Stimulated activated CD4-positive, alpha-beta T cell treated with anti-CD3 and anti-CD28 coated beads, Interleukin-15, amount 100 ng/mL, for 24 hours (primary cell): ENCODE results near the gene PCYT1A.
"Not testable (repeated sequence)": the region's sequence is repeated elsewhere in the genome, so short reads cannot be mapped to it uniquely, and the experiment has no call there.

ENCODE experiments used
- DNase-seq: peaks from one replicate; pipeline ENCODE4 v3.0.0-alpha.2; 2020

PCYT1A gene

DNA sequence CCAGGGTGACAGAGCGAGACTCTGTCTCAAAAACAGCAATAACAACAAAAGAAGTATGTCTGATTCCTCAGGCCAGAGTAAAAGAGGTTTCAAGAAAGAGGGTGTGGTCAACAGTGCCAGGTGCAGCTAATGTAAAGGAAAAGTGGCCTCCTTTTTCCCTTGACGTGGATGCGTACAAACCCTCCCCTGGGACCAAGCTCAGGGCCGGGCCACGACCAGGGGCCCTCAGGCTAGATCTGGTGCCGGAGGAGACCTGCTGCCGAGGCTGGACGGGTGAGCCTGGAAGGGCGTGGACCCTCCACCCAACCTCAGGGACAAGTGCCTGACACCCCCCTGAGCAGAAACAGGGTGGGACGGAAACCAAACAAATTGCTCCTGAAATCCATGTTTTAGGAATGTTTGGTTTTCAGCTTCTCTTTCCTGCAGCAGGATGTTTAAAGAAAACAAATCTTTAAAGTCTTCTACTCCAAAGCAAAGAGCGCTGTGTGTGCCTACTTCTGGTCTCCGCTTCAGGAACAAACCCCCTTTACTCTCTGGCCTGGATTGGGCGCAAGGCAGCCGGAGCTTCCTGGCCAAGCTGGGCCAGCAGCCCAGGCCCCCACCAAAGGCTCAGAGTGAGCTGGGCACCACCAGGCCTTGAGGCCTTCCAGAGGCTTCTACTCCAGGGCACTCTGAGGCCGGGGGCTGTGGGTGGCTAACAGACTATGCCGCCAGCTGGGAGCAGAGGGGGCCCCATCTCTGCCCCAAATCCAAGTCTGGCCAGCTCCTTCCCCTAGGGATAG, 97.8 kb downstream of the PCYT1A start:
- DNase-seq: no peak

GRCh38 chr3:196186651-196187573, 100.6 kb downstream of the PCYT1A start:
- DNase-seq: no peak

- no peak for DNase-seq
Measured at GRCh38 chr3:196184881-196185280, 102.6 kb downstream of the PCYT1A start.

GRCh38 chr3:196184169-196184432, 103.4 kb downstream of the PCYT1A start:
- DNase-seq: not testable (repeated sequence)

GRCh38 chr3:196181127-196181546, 106.4 kb downstream of the PCYT1A start:
- peak; percentile 19 for DNase-seq

- DNase-seq: no peak
Measured at GRCh38 chr3:196180346-196180745, 107.2 kb downstream of the PCYT1A start.
